Cardiac septum (tissue), 1 donor: ENCODE data around the gene TUBB. TPM values are rescaled to one million over a fixed set of nuclear protein-coding genes. Genes with fewer than 3 reads are reported as not detected.

Experiments
- DNase-seq: peaks from one replicate; pipeline ENCODE4 v3.0.0-alpha.2; 2020; ENCODE audit warnings: low spot score
- intact Hi-C: fragments of 100-400 bp; cut with DNase I; formaldehyde crosslinking; loops from one replicate; pipeline ENCODE4 v1.14.0; 2022
- long read RNA-seq: library from polyadenylated mRNA; unstranded; transcript quantifications from one replicate; pipeline ENCODE4 v2.0.0, GENCODE V29; 2021
- total RNA-seq: library from RNA; stranded (reverse); fragmentation: NEBNext Ultra II Directional; extraction: Animal tissue kit (Norgen Biotek cat#: 25700); gene quantifications from one replicate; pipeline ENCODE4 v1.2.1, GENCODE V29; 2021
- donor health status: DM: no; HTN: no; CAD: no.

TUBB gene
- total RNA-seq, result 215 TPM
- long read RNA-seq, transcript TUBB-205 (4 exons, 2,670 nt), result major isoform, 467 of 554 reads
- long read RNA-seq, partial matches to known transcripts, result 9 of 554 reads
- long read RNA-seq, other reads (novel, unspliced or antisense), result 75 of 554 reads

- intact Hi-C loops, result loop anchor here (2.0 to 10.0 kb wide), 3 partner anchors 23 to 365 kb away; partner anchors contain the start of genes ABCF1 and FLOT1
- peak; percentile 98 for DNase-seq
Observed at GRCh38 chr6:30719791-30720737, at the start of gene TUBB. Gene TUBB (plus strand): TSS chr6:30720352. CDS start chr6:30720507, 155 bp downstream.

DNA sequence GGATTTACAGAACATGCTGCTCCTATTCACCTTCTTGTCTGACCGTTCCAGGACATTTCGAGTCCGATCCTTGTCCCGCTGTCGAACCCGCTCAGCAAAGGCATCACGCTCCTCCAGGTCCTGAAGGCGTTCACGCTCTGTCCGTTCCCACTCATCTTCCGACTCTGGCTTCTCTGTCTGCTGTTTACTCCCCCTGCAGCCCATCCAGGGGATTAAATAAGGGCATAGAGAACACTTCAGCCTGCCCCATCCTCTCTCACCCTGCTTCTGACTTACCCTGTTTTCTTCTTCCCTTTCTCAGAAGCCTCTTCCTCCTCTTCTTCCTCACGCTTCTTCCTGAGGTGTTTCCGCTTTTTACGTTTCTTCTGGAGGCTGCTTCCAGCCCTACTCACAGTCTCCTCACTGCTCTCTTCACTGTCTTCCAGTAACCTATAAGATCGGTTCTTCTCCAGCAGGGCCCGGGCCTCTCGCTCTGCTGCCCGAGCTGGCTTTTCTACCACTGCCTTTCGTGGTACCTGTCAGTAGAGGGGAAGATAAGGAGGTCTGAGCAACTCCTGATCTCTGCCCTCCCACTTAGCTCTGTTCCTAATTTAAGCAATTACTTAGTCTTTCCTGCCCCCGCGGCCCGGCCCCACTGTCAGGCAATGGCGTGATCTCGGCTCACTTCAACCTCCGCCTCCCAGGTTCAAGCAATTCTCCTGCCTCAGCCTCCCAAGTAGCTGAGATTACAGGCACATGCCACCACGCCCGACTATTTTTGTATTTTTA, 49.2 kb upstream of the TUBB start:
- no peak for DNase-seq

GRCh38 chr6:30672445-30673253, 47.5 kb upstream of the TUBB start, which contains the start of gene DHX16:
Gene DHX16 (minus strand): TSS chr6:30673006. CDS start chr6:30672841, 165 bp downstream.
- intact Hi-C loops, result loop anchor here (5.0 kb wide), 1 partner anchor 45 kb away; the partner anchor contains the start of gene ATAT1
- DNase-seq, result peak; percentile 98

More for the DNA sequence above, 49.2 kb upstream of the TUBB start:
- intact Hi-C loops, result loop anchor here (2.0 to 5.0 kb wide), 2 partner anchors 22 to 44 kb away; partner anchors contain the start of gene ATAT1

GRCh38 chr6:30676660-30677285, 43.4 kb upstream of the TUBB start:
- intact Hi-C loops, result loop anchor here (5.0 kb wide), 1 partner anchor 206 kb away; the partner anchor contains the start of gene DDR1
- no peak for DNase-seq

DNA sequence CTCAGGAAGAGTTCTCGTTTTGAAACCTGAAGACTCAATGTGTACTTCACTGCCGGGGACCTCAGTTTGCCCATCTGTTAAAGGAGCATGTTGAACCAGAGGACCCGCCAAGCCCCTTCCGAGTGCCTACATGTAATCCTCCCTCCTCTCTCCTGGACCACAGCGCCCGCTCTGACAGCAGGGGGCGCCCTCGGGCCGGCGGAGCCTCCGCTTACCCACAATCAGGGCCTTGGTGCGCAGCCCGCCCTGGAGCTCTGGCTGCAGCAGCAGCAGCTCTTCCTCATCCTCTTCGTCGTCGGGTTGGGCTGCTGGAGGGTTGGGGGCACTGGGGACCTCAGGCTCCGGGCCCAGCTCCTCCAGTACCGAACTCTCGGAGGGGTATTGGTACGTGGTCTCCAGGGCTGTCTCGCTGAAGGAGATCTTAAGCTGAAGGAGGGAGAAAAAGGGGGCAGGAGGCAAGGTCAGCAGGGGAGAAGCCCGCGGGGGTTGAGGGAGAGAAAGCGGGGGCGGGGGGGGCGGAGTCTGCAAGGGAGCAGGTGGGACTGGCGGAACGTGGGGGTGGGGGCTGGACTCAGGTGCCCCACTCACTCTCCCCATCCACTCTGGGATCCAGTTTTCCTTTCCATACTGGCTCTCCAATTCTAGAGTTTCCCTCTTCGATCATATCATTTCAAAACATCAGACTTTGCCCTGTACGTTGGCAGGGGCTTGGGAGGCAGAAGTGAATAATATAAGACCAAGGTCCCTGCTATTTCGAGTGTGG, 41.0 kb upstream of the TUBB start:
- peak; percentile 96 for DNase-seq
- intact Hi-C loops, result loop anchor here (1.0 to 5.0 kb wide), 2 partner anchors 43 to 203 kb away; partner anchors contain the start of gene DDR1

DNA sequence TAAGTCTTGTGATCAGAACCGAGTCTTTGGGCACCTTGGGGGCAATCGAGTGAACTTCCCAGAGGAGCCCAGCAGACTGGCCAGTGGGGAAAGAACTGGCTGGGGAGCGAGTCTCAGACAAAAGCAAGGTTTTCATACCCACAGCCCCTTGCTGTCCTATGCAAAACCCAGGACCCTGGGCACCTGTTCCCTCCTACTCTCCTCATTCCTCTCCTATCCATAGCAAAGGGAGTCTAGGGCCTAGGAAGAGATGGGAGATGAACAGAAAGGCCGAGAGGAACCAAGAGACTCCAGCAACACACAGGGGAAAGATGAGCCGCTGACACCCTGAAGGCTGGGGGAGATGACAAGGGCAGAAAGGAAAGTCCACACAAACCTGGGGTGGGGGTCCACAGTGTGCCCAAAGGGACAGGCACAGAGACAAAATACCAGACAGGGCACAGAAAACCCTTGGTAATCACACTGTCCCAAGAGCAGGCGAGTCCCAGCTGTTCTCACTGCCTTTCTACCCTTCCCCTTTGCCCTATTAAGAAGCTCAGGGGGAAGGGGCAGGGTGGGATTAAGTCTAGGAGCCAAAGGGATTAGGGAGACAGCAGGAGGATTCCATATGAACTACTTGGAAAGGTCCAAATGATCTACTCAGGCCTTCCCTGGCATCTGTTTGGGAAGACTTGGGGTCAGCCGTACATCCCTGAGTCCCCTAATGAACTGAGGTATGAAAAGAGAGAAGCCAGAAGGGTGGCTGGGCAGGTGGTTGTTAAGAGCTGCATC, 40.2 kb upstream of the TUBB start:
- intact Hi-C loops, result loop anchor here (1.0 to 5.0 kb wide), 3 partner anchors 42 to 202 kb away; partner anchors contain the start of gene DDR1
- DNase-seq, result no peak

GRCh38 chr6:30681766-30682142, 38.4 kb upstream of the TUBB start:
- intact Hi-C loops, result loop anchor here (1.0 to 5.0 kb wide), 2 partner anchors 36 to 146 kb away; partner anchors contain the start of gene MDC1
- DNase-seq, result no peak

- DNase-seq, result peak; percentile 96
- intact Hi-C loops, result loop anchor here (1.0 to 5.0 kb wide), 2 partner anchors 35 to 145 kb away; partner anchors contain the start of gene MDC1
Observed at GRCh38 chr6:30682143-30683117, 37.7 kb upstream of the TUBB start.

DNA sequence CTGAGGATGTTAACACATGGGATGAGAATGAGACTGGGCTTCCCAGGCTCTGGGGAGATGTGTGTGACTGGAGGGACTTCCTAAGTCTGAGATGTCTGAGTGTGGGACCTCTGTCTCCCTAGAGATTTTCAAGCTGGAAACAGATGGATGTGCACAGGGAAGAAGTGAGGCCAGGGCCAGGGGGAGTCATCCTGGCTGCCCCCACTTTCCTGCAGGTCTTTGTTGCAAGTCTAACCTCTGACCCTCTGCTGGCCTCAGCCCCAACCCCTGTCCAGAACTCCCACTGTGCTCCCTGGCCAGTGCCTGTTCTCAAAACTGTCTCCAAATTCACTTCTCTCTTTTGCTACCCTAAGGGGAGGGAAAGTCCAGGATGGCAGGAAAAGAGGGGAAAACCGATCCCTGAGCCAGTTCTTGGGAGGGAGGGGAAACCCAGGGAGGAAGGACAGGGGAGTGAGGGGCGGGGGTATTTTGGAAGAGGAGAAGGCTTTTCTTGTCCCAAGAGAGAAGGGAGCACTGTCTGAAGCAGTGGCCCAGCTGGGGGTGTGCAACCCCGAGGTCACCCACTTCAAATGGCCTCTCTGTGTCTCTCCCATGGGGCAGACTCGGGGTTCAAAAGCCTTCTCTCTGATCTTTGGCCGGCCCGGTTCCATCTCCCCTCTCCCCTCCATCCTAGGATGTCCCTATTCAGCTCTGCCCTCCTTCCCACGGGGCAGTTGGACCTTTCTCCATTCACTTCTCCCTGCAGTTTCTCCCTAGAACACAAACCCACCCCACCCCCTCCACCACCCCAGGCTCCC, 36.8 kb upstream of the TUBB start:
- intact Hi-C loops, result loop anchor here (5.0 kb wide), 1 partner anchor 144 kb away; no protein-coding TSS in a partner anchor
- no peak for DNase-seq

DNA sequence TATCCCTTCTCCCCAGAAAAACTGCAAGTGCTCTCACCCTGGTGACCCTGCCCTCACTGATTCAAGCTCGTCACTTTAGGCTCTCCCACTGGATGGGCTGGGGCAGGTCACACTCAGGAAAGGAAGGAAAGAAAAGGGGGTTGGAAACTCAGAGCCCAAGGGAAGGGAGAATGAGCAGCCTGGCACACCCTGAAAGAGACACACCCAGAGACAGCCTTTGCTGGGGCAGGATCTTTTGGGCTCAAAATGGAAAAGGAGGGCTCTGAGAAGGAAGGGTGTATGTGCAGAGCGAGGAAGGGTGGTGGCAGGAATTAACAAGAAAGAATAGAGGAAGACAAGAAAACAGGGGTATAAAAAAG, 36.2 kb upstream of the TUBB start:
- DNase-seq, result no peak
- intact Hi-C loops, result loop anchor here (5.0 kb wide), 1 partner anchor 143 kb away; no protein-coding TSS in a partner anchor

GRCh38 chr6:30684386-30685156, 35.6 kb upstream of the TUBB start:
- intact Hi-C loops, result loop anchor here (5.0 kb wide), 2 partner anchors 67 to 143 kb away; partner anchors contain the start of genes MRPS18B and PPP1R10
- peak; percentile 90 for DNase-seq

- intact Hi-C loops, result loop anchor here (2.0 to 5.0 kb wide), 2 partner anchors 57 to 68 kb away; partner anchors contain the start of genes FLOT1, MRPS18B and PPP1R10
- peak; percentile 78 for DNase-seq
Observed at GRCh38 chr6:30685157-30686008, 34.8 kb upstream of the TUBB start.
